ENCODE data around the gene CANX. TPM values are rescaled to one million over a fixed set of nuclear protein-coding genes. Genes with fewer than 3 reads are reported as not detected.

Gene CANX
- total and polyA plus RNA-seq, 9 of the 15 experiments (the other 6 are each of a cell fraction or from before 2014, with no cell fraction given), result 155 to 893 (median 589) TPM

DNA sequence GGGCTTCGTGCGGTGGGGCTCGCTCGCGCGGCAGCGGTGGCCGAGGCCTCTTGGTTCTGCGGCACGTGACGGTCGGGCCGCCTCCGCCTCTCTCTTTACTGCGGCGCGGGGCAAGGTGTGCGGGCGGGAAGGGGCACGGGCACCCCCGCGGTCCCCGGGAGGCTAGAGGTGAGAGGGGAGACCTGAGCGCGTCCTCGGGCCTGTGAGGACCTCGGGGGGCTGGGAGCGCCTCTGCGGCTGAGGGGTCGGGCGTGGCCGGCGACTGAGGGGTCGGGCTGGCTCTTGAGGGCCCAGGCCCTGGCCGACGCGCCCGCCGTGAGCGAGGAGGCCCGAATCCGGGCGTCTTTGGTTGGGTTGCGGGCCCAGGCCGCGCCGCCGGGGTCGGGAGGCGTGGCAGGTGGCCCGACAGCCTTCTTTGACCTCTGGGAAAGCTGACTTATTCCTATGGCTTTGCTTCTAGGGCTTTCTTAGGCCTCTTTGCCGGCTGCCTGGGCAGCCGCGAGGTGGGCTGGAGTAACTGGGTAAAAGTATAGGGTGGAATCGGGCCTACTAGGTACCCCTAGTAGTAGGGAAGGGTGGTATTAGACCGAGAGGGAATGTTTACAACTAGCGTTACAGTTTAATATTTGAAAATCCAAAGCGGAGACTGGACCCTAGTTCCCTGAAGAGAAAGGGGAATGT lies at the start of gene CANX (continued):
- no peak for TF ChIP-seq TSHZ1 (CRISPR knock-in tag; IDR thresholded peaks at IDR 0.05)
- no peak; the same call in 1 of the 2 replicates for TF ChIP-seq NFRKB (IDR thresholded peaks at IDR 0.05; ENCODE audit: low read depth)
- no peak for TF ChIP-seq ZNF24 (IDR thresholded peaks at IDR 0.05)
- TF ChIP-seq MBD1 (CRISPR knock-in tag; IDR thresholded peaks at IDR 0.05), result no peak
- no peak for TF ChIP-seq MTA1 (IDR thresholded peaks at IDR 0.05; ENCODE audit: borderline replicate concordance)
- no peak for TF ChIP-seq TEAD2 (tag; IDR thresholded peaks at IDR 0.05)
- no peak for TF ChIP-seq TCF15 (CRISPR knock-in tag; IDR thresholded peaks at IDR 0.05)
- no peak for TF ChIP-seq NELFE (IDR thresholded peaks at IDR 0.05; ENCODE audit: insufficient read depth, insufficient read length)
- TF ChIP-seq HDGF (IDR thresholded peaks at IDR 0.05), result no peak
- no peak for TF ChIP-seq SREBF2 (CRISPR knock-in tag; IDR thresholded peaks at IDR 0.05)
- TF ChIP-seq YY1 (IDR thresholded peaks at IDR 0.05; ENCODE audit: borderline replicate concordance in 1 of 3, control insufficient read depth in 1 of 3, extremely low read depth in 1 of 3, insufficient read depth in 3 of 3, insufficient read length in 1 of 3, insufficient replicate concordance in 2 of 3, low read depth in 1 of 3, low read length in 2 of 3), result peak in 2 of 3 experiments; percentile 38 to 42
- TF ChIP-seq SAFB2 (IDR thresholded peaks at IDR 0.05; ENCODE audit: borderline replicate concordance, low read depth, low read length, severe bottlenecking), result no peak
- no peak for TF ChIP-seq BRF1 (IDR thresholded peaks at IDR 0.05; ENCODE audit: borderline replicate concordance, extremely low read depth, insufficient read length)
- peak; percentile 16 for TF ChIP-seq ELF1 (tag; IDR thresholded peaks at IDR 0.05)
- TF ChIP-seq, protein P1, sequence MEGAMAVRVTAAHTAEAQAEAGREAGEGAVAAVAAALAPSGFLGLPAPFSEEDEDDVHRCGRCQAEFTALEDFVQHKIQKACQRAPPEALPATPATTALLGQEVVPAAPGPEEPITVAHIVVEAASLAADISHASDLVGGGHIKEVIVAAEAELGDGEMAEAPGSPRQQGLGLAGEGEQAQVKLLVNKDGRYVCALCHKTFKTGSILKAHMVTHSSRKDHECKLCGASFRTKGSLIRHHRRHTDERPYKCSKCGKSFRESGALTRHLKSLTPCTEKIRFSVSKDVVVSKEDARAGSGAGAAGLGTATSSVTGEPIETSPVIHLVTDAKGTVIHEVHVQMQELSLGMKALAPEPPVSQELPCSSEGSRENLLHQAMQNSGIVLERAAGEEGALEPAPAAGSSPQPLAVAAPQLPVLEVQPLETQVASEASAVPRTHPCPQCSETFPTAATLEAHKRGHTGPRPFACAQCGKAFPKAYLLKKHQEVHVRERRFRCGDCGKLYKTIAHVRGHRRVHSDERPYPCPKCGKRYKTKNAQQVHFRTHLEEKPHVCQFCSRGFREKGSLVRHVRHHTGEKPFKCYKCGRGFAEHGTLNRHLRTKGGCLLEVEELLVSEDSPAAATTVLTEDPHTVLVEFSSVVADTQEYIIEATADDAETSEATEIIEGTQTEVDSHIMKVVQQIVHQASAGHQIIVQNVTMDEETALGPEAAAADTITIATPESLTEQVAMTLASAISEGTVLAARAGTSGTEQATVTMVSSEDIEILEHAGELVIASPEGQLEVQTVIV (CRISPR knock-in tag; IDR thresholded peaks at IDR 0.05; ENCODE audit: borderline replicate concordance), result no peak
- TF ChIP-seq GATA2 (CRISPR knock-in tag; IDR thresholded peaks at IDR 0.05), result no peak
- no peak for TF ChIP-seq SMAD2 (IDR thresholded peaks at IDR 0.05; ENCODE audit: low read depth, low read length)
- 0 out of 2 replicates have a peak, but pooled peaks have one; percentile 68 for TF ChIP-seq ZBTB43 (CRISPR knock-in tag; IDR thresholded peaks at IDR 0.05)
